K562 (cell line): ENCODE data around the gene RIPK3.

ENCODE experiments used
- CTCF ChIP-seq, 3 experiments: IDR thresholded peaks in 2 of 3; conservative IDR thresholded peaks in 1 of 3; 2 replicates each; pipeline ENCODE4 v1.5.1; 2011 to 2012; ENCODE audit warnings: low read length in 3 of 3, mild to moderate bottlenecking in 3 of 3, control low read depth in 2 of 3, improper control_type of control experiment in 1 of 3, inconsistent platforms in 1 of 3, low read depth in 1 of 3, mixed read lengths in 1 of 3, moderate library complexity in 1 of 3; ENCODE audit not compliant: insufficient read depth in 2 of 3
- EZH2 ChIP-seq: IDR thresholded peaks from 2 replicates; pipeline ENCODE4 v1.6.1; 2012; ENCODE audit warnings: low read depth, mild to moderate bottlenecking, inconsistent platforms, low read length, borderline replicate concordance
- JUN ChIP-seq, 2 experiments: sonication (generic) in 1 of 2; formaldehyde crosslinking in 1 of 2; IDR thresholded peaks; 2 replicates each; pipeline versions ENCODE4 v1.6.1 to v1.8.0; 2012 to 2022; ENCODE audit warnings: borderline replicate concordance in 2 of 2, mild to moderate bottlenecking in 2 of 2, improper control_type of control experiment in 1 of 2, low read depth in 1 of 2, low read length in 1 of 2, missing genetic modification reagents in 1 of 2
- KAT2B ChIP-seq: IDR thresholded peaks from one replicate; pipeline ENCODE4 v1.6.1; 2012; ENCODE audit warnings: low read depth, mild to moderate bottlenecking, control low read depth, inconsistent platforms, low read length, moderate library complexity
- MAFK ChIP-seq: IDR thresholded peaks from 2 replicates; pipeline ENCODE4 v1.6.1; 2011; ENCODE audit warnings: low read length, improper control_type of control experiment
- NFE2L1 ChIP-seq: fragments of 450-650 bp; IDR thresholded peaks from 2 replicates; pipeline ENCODE4 v1.6.1; 2016; ENCODE audit warnings: missing genetic modification characterization, low read depth, mild to moderate bottlenecking, missing compliant biosample characterization, moderate library complexity, borderline replicate concordance
- POLR2AphosphoS5 ChIP-seq: IDR thresholded peaks from 2 replicates; pipeline ENCODE4 v1.6.1; 2011; ENCODE audit warnings: mild to moderate bottlenecking, low read depth, low read length, moderate library complexity; ENCODE audit not compliant: control insufficient read depth, insufficient read depth
- POU5F1 ChIP-seq: fragments of 150-350 bp; IDR thresholded peaks from 2 replicates; pipeline ENCODE4 v1.6.1; 2014; ENCODE audit warnings: borderline replicate concordance, low read length, low read depth, mild to moderate bottlenecking; ENCODE audit not compliant: partially characterized antibody
- RBM14 ChIP-seq: fragments of 200-400 bp; formaldehyde crosslinking; IDR thresholded peaks from 2 replicates; pipeline ENCODE4 v1.6.1; 2018; ENCODE audit warnings: low read depth, mild to moderate bottlenecking, low read length, moderate library complexity, borderline replicate concordance; ENCODE audit not compliant: insufficient read depth
- TARDBP ChIP-seq: fragments of 450-650 bp; IDR thresholded peaks from 2 replicates; pipeline ENCODE4 v1.6.1; 2016
- TGIF2 ChIP-seq: sonication (generic); formaldehyde crosslinking; IDR thresholded peaks from 2 replicates; pipeline ENCODE4 v1.8.1; 2022; ENCODE audit warnings: mild to moderate bottlenecking, missing genetic modification reagents, moderate library complexity
- ZNF232 ChIP-seq: sonication (generic); formaldehyde crosslinking; IDR thresholded peaks from 2 replicates; pipeline ENCODE4 v1.8.0; 2022; ENCODE audit warnings: mild to moderate bottlenecking, missing genetic modification reagents
- ZNF354B ChIP-seq: fragments of 250-450 bp; sonication (Bioruptor Pico); IDR thresholded peaks from 2 replicates; pipeline ENCODE4 v1.4.0; 2020
- ZNF695 ChIP-seq: fragments of 450-650 bp; formaldehyde crosslinking; IDR thresholded peaks from 2 replicates; pipeline ENCODE4 v1.4.0; 2020; ENCODE audit warnings: mild to moderate bottlenecking, moderate library complexity

- TF ChIP-seq POLR2AphosphoS5, result no peak
- TF ChIP-seq POU5F1, result no peak
- no peak for TF ChIP-seq TARDBP
- TF ChIP-seq KAT2B, result no peak
- TF ChIP-seq NFE2L1, result no peak
- TF ChIP-seq ZNF232 (CRISPR knock-in tag), result no peak
- TF ChIP-seq ZNF354B (CRISPR knock-in tag), result no peak
- TF ChIP-seq JUN (IDR thresholded peaks at IDR 0.05; ENCODE audit: borderline replicate concordance, low read depth, low read length), result no peak
- TF ChIP-seq JUN (CRISPR knock-in tag; IDR thresholded peaks at IDR 0.05; ENCODE audit: borderline replicate concordance), result no peak
- TF ChIP-seq RBM14, result no peak
- TF ChIP-seq MAFK, result no peak
- no peak for TF ChIP-seq ZNF695
- no peak for TF ChIP-seq CTCF (IDR thresholded peaks at IDR 0.05 in 2 of 3, conservative IDR thresholded peaks at IDR 0.05 in 1 of 3; ENCODE audit: insufficient read depth in 2 of 3, low read depth in 1 of 3, low read length in 3 of 3)
- no peak for TF ChIP-seq EZH2
- no peak for TF ChIP-seq TGIF2 (CRISPR knock-in tag)
Observed at GRCh38 chr14:24311837-24312615, 27.8 kb downstream of the RIPK3 start.
